ENCODE measurements around the gene EXOSC2.

Gene EXOSC2, protein sequence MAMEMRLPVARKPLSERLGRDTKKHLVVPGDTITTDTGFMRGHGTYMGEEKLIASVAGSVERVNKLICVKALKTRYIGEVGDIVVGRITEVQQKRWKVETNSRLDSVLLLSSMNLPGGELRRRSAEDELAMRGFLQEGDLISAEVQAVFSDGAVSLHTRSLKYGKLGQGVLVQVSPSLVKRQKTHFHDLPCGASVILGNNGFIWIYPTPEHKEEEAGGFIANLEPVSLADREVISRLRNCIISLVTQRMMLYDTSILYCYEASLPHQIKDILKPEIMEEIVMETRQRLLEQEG

DNA sequence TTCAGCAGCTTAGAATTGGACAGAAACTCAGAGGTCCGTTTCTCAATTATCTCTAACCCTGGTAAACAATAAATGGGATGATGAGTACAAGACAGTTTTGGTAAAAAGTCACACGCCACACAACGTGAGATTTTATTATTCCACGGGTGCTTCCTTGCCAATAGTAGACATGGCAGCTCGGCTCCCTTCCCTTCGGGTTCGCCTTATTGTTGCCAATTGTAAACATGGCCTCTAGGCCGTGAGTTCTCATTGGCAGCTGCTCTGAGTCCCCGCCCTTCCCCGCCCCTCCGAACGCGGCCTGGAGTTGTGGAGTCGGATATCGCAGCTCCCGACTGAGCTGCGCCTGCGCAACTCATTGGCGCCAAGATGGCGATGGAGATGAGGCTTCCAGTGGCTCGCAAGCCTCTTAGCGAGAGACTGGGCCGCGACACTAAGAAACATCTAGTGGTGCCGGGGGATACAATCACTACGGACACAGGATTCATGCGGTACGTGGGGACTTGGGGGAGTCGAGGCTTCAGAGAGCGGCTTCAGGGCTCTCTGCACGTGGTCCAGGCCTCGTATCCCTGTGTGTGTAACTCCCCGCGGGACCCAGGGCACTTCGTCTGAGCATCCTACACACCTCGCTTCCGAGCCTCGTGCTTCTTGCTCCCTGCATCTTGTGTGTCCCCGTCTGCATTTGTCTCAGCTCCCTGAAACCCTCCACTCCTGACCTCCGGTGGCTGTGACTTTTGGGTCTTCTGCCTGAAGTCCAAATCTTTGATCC, at the start of gene EXOSC2:
Gene EXOSC2, plus strand, starts transcription at position 355 of the 766 bp plus-strand sequence. Its CDS starts 12 bp downstream, at position 367.
- TF ChIP-seq, protein P1, sequence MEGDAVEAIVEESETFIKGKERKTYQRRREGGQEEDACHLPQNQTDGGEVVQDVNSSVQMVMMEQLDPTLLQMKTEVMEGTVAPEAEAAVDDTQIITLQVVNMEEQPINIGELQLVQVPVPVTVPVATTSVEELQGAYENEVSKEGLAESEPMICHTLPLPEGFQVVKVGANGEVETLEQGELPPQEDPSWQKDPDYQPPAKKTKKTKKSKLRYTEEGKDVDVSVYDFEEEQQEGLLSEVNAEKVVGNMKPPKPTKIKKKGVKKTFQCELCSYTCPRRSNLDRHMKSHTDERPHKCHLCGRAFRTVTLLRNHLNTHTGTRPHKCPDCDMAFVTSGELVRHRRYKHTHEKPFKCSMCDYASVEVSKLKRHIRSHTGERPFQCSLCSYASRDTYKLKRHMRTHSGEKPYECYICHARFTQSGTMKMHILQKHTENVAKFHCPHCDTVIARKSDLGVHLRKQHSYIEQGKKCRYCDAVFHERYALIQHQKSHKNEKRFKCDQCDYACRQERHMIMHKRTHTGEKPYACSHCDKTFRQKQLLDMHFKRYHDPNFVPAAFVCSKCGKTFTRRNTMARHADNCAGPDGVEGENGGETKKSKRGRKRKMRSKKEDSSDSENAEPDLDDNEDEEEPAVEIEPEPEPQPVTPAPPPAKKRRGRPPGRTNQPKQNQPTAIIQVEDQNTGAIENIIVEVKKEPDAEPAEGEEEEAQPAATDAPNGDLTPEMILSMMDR (IDR thresholded peaks at IDR 0.05; ENCODE audit: low read depth, low read length): no peak
- H3K4me3 ChIP-seq (ENCODE audit: low read depth, low read length): peak within 1 kb of the TSS; percentile 67

DNA sequence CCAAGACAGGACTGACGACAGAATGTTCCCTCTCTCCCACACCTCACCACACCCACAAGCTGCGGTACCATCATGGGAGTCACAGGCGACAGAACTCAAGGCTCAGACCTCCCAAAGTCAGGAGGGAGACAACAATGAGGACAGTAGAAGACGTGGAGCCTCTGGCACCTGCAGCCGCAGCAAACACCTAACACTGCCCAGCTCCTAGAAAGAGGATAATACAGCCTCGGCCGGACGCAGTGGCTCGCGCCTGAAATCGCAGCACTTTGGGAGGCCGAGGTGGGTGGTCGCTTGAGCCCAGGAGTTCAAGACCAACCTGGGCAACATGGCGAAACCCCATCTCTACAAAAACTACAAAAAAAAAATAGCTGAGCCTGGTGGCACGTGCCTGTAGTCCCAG, 42.4 kb upstream of the EXOSC2 start:
- TF ChIP-seq, protein P1 (IDR thresholded peaks at IDR 0.05; ENCODE audit: low read depth, low read length): no peak
- H3K4me3 ChIP-seq (ENCODE audit: low read depth, low read length): no peak overlapping the region

DNA sequence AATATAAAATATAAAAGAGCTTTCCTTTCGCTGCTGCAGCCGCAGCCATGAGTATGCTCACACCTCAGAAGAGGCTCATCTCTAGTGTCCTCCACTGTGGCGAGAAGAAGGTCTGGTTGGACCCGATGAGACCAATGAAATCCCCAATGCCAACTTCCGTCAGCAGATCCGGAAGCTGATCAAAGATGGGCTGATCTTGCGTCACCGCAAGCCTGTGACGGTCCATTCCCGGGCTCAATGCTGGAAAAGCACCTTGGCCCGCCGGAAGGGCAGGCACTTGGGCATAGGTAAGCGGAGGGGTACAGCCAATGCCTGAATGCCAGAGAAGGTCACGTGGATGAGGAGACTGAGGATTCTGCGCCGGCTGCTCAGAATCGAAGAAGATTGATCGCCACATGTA, 41.8 kb upstream of the EXOSC2 start:
- H3K4me3 ChIP-seq (ENCODE audit: low read depth, low read length): no peak overlapping the region

DNA sequence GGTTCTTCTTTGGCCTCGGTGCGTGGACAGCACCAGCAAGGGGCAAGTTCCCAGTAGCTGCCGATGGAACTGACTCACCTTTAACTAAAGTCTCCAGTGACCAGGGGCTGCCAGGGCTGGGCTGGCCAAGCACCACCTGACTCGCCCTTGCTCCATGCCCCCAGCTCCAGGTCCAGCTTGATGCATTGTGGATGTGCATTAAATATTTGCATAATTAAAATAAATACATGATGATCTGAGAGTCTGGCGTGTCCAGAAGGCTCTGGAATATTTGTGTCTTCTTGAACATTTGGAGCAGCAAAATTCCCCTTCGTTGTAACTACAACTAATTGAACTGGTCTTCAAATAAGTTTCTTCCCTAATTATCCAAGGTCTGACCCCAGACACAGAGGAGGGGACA, 38.7 kb upstream of the EXOSC2 start:
- no peak overlapping the region for H3K4me3 ChIP-seq (ENCODE audit: low read depth, low read length)
- TF ChIP-seq, protein P1 (IDR thresholded peaks at IDR 0.05; ENCODE audit: low read depth, low read length): no peak

More for the DNA sequence above, 41.8 kb upstream of the EXOSC2 start:
- TF ChIP-seq, protein P1 (IDR thresholded peaks at IDR 0.05; ENCODE audit: low read depth, low read length): no peak

DNA sequence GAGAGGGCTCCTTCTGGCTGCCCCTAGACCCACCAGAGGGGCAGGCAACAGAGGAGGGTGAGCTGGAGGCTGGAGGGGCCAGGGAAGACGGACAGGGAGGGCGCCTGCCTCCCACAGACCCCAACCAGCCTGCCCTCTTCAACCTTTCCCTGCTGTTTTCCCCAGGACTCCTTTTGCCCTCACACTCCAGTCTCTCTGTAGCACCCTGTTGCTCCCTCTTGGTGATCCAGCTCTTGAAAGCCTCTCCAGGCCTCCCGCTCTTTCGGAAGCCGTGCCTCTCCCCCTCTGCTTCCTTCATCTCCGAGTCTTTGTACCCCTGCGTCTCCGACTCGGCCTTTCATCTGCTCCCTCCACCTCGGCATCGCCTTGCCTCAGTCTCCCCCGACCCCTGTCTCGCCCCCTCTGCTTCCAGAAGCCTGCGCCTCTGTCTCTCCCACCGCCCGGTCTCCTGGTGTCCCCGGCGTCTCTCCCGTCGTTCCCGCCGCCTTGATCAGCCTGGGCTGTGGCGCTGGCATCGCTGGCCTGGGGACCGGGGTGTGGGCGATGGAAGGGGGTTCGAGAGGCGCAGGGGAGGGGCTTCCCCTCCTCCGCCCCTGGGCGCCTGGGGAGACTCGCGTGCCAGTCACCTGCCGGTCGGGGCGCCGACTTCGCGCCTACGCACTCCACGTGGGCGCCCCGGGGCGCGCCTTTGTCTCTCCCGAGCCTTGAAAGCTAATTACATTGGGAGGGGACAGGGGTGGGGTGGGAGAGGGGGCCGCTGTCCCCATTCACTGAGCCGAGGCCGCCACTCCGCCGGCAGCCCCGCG, 34.5 kb upstream of the EXOSC2 start:
- TF ChIP-seq, protein P1 (IDR thresholded peaks at IDR 0.05; ENCODE audit: low read depth, low read length): no peak
- H3K4me3 ChIP-seq (ENCODE audit: low read depth, low read length): no peak overlapping the region

DNA sequence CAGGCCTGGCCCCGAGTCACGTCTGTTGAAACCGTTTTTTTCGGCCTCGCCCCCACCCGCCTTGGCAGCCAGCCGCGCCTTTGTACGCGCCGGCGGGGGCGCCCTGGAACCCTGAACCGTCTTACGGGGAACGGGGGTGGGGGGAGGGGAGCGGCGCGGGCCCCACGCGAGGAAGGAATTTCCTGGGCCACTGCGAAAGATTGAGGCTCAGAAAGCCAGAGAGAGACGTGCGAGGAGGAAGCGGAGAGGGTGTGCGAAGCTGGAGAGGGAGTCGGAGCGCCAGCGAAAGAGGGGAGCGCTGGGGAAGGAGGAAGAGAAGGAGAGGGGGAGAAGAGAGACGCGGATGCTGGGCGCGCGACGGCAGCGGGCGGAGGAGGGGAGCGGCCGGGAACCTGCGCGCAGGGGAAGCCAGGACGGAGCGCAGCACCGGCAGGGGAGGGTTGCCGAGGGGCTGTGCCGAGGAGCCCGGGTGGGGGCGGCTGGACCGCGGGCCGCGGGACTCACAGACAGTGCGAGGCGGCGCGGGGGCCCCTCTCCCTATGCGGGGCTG, 33.8 kb upstream of the EXOSC2 start:
- TF ChIP-seq, protein P1 (IDR thresholded peaks at IDR 0.05; ENCODE audit: low read depth, low read length): no peak
- no peak overlapping the region for H3K4me3 ChIP-seq (ENCODE audit: low read depth, low read length)

All from WI38 (cell line).